Smooth muscle cell (in vitro differentiated cells): ENCODE measurements around the gene THAP6. TPM values are rescaled to one million over a fixed set of nuclear protein-coding genes. Genes with fewer than 3 reads are reported as not detected.

ENCODE experiments used
- DNase-seq: peaks from one replicate; lab custom pipeline; 2025; ENCODE audit not compliant: unreplicated experiment; lab: John Stamatoyannopoulos, UW
- H2AFZ ChIP-seq: fragments of 200-600 bp; sonication (generic); 2 replicates; pipeline ENCODE4 v1.6.0; 2016; ENCODE audit warnings: antibody characterized with exemption, low read depth, mild to moderate bottlenecking
- H3F3A ChIP-seq: fragments of 200-600 bp; sonication (generic); 2 replicates; pipeline ENCODE4 v1.6.0; 2017; ENCODE audit warnings: antibody characterized with exemption, low read depth
- H3K27ac ChIP-seq: fragments of 200-600 bp; sonication (generic); 2 replicates; pipeline ENCODE4 v1.5.1; 2016; ENCODE audit warnings: low read depth, mild to moderate bottlenecking
- H3K27me3 ChIP-seq: fragments of 200-600 bp; sonication (generic); 2 replicates; pipeline ENCODE4 v1.6.1; 2016; ENCODE audit warnings: low read depth, mild to moderate bottlenecking
- H3K36me3 ChIP-seq: fragments of 200-600 bp; sonication (generic); 2 replicates; pipeline ENCODE4 v1.5.1; 2016; ENCODE audit warnings: low read depth
- H3K4me1 ChIP-seq: fragments of 200-600 bp; sonication (generic); 2 replicates; pipeline ENCODE4 v1.5.1; 2016; ENCODE audit warnings: low read depth
- H3K4me2 ChIP-seq: fragments of 200-600 bp; sonication (generic); 2 replicates; pipeline ENCODE4 v1.6.0; 2016; ENCODE audit warnings: mild to moderate bottlenecking
- H3K4me3 ChIP-seq: fragments of 200-600 bp; sonication (generic); 2 replicates; pipeline ENCODE4 v1.5.1; 2016; ENCODE audit warnings: mild to moderate bottlenecking
- H3K79me2 ChIP-seq: fragments of 200-600 bp; sonication (generic); 2 replicates; pipeline ENCODE4 v1.6.0; 2016; ENCODE audit warnings: low read depth, mild to moderate bottlenecking
- H3K9ac ChIP-seq: fragments of 200-600 bp; sonication (generic); 2 replicates; pipeline ENCODE4 v1.6.0; 2016; ENCODE audit warnings: low read depth
- H3K9me3 ChIP-seq: fragments of 200-600 bp; sonication (generic); replicated peaks from 2 replicates; pipeline ENCODE4 v1.5.1; 2016; ENCODE audit warnings: low read depth
- H4K20me1 ChIP-seq: fragments of 200-600 bp; sonication (generic); 2 replicates; pipeline ENCODE4 v1.6.0; 2016; ENCODE audit warnings: low read depth
- CTCF ChIP-seq: fragments of 200-600 bp; sonication (generic); IDR thresholded peaks from 2 replicates; pipeline ENCODE4 v1.5.1; 2017; ENCODE audit warnings: borderline replicate concordance, mild to moderate bottlenecking, antibody characterized with exemption; ENCODE audit not compliant: insufficient read depth, poor library complexity, severe bottlenecking
- WGBS: methylation state at CpG from one replicate; pipeline ENCODE4 v1.1.7; 2016; ENCODE audit warnings: low lambda C conversion rate; 5-methylcytosine and 5-hydroxymethylcytosine counted together
- polyA plus RNA-seq: library from polyadenylated mRNA; unstranded; fragments of >200 nt; fragmentation: Nextera tagmentation; extraction: Ambion mirVana; gene quantifications from 2 replicates; pipeline ENCODE4 v1.2.1, GENCODE V29; 2016
- total RNA-seq: library from RNA; depleted of rRNA; stranded (reverse); fragments of >200 nt; gene quantifications from 2 replicates; pipeline ENCODE4 v1.2.3, GENCODE V29; 2014

The THAP6 gene
- total and polyA plus RNA-seq, 2 experiments from 2014 or later, result 7.4 to 14.7 TPM

GRCh38 chr4:75477201-75477600, 37.1 kb upstream of the THAP6 start:
- no peak overlapping the region for H3K27ac ChIP-seq
- no peaks in the 10 kb centered on the region for H3K4me1 ChIP-seq
- H3K27me3 ChIP-seq, result no peaks in the 10 kb centered on the region
- no peak overlapping the region for H3K4me3 ChIP-seq
- no peak overlapping the region for H3K4me2 ChIP-seq
- no peak overlapping the region for H3K9ac ChIP-seq
- TF ChIP-seq CTCF, result no peak
- H3F3A ChIP-seq, result no peaks in the 10 kb centered on the region
- no peak for DNase-seq
- H3K9me3 ChIP-seq, result no peaks in the 10 kb centered on the region
- 95% methylated on average over 3 of the region's 3 CpGs for WGBS
- no peaks in the 10 kb centered on the region for H3K79me2 ChIP-seq
- no peaks in the 10 kb centered on the region for H4K20me1 ChIP-seq
- H3K36me3 ChIP-seq, result peaks cover 8% of the 10 kb centered on the region
- H2AFZ ChIP-seq, result no peak overlapping the region

GRCh38 chr4:75484190-75484589, 30.1 kb upstream of the THAP6 start:
- H3K79me2 ChIP-seq, result no peaks in the 10 kb centered on the region
- H3K4me3 ChIP-seq, result no peak overlapping the region
- no peaks in the 10 kb centered on the region for H3K4me1 ChIP-seq
- no peak for TF ChIP-seq CTCF
- H3F3A ChIP-seq, result no peaks in the 10 kb centered on the region
- H3K27ac ChIP-seq, result no peak overlapping the region
- no peaks in the 10 kb centered on the region for H4K20me1 ChIP-seq
- no peak overlapping the region for H3K9ac ChIP-seq
- H3K27me3 ChIP-seq, result no peaks in the 10 kb centered on the region
- no peak overlapping the region for H2AFZ ChIP-seq
- H3K36me3 ChIP-seq, result peaks cover 9% of the 10 kb centered on the region
- H3K4me2 ChIP-seq, result no peak overlapping the region
- DNase-seq, result no peak
- H3K9me3 ChIP-seq, result no peaks in the 10 kb centered on the region
- 95% methylated on average over 4 of the region's 4 CpGs for WGBS

- peaks cover 3% of the 10 kb centered on the region for H3K79me2 ChIP-seq
- H4K20me1 ChIP-seq, result peaks cover 11% of the 10 kb centered on the region
- no peaks in the 10 kb centered on the region for H3K9me3 ChIP-seq
- no peak overlapping the region for H3K4me2 ChIP-seq
- H3K27ac ChIP-seq, result no peak overlapping the region
- WGBS, result 87% methylated on average over 2 of the region's 2 CpGs
- DNase-seq, result no peak
- no peak overlapping the region for H3K9ac ChIP-seq
- H3K36me3 ChIP-seq, result peaks cover 10% of the 10 kb centered on the region
- no peak overlapping the region for H2AFZ ChIP-seq
- no peak overlapping the region for H3K4me3 ChIP-seq
- no peaks in the 10 kb centered on the region for H3K4me1 ChIP-seq
- no peaks in the 10 kb centered on the region for H3K27me3 ChIP-seq
- no peaks in the 10 kb centered on the region for H3F3A ChIP-seq
- peak; percentile 43 for TF ChIP-seq CTCF
Observed at GRCh38 chr4:75490155-75490554, 24.1 kb upstream of the THAP6 start.

GRCh38 chr4:75494563-75494962, 19.7 kb upstream of the THAP6 start:
- H3K36me3 ChIP-seq, result peaks cover 17% of the 10 kb centered on the region
- peaks cover 24% of the 10 kb centered on the region for H3K79me2 ChIP-seq
- 27% methylated on average over 1 of the region's 1 CpG for WGBS

More at GRCh38 chr4:75494563-75494962, 19.7 kb upstream of the THAP6 start:
- DNase-seq, result no peak
- Histone ChIP-seq H3K9me3 (peaks cover 12% of the 10 kb centered on the region), H3K4me3 (no peak overlapping the region), H3K4me1 (no peaks in the 10 kb centered on the region), H3K27me3 (no peaks in the 10 kb centered on the region), H4K20me1 (peaks cover 35% of the 10 kb centered on the region), H3K27ac (peak overlapping the region; percentile 22), H2AFZ (no peak overlapping the region), H3K4me2 (peak overlapping the region; percentile 30), H3F3A (no peaks in the 10 kb centered on the region), H3K9ac (no peak overlapping the region)
- no peak for TF ChIP-seq CTCF
